DMS114 treated with DMSO at 0.1 percent for 48 hours (cell line): ENCODE results near the gene IQCE.
"Not testable (repeated sequence)": the region's sequence is repeated elsewhere in the genome, so short reads cannot be mapped to it uniquely, and the experiment has no call there.

Source experiments
- DNase-seq: peaks from one replicate; lab custom pipeline; 2025; ENCODE audit not compliant: unreplicated experiment; lab: John Stamatoyannopoulos, UW

IQCE gene

GRCh38 chr7:2575733-2576340 lies 17.1 kb downstream of the IQCE start:
- no peak for DNase-seq

- DNase-seq, result no peak
These were observed 18.1 kb downstream of the IQCE start for GRCh38 chr7:2576742-2577491.

GRCh38 chr7:2577914-2578680 lies 19.3 kb downstream of the IQCE start:
- no peak for DNase-seq

GRCh38 chr7:2580636-2581035 lies 21.9 kb downstream of the IQCE start:
- DNase-seq, result no peak

- DNase-seq, result no peak
These were observed 23.4 kb downstream of the IQCE start for GRCh38 chr7:2582006-2582735.

GRCh38 chr7:2583798-2584580 lies 25.2 kb downstream of the IQCE start:
- DNase-seq, result no peak

- no peak for DNase-seq
These were observed 26.7 kb downstream of the IQCE start for GRCh38 chr7:2585446-2585845.

GRCh38 chr7:2586326-2587020 lies 27.7 kb downstream of the IQCE start:
- DNase-seq, result no peak

- no peak for DNase-seq
These were observed 28.4 kb downstream of the IQCE start for GRCh38 chr7:2587134-2587533.

- no peak for DNase-seq
These were observed 29.0 kb downstream of the IQCE start for GRCh38 chr7:2587778-2588177.

GRCh38 chr7:2589341-2589740 lies 30.6 kb downstream of the IQCE start:
- no peak for DNase-seq

GRCh38 chr7:2589941-2590340 lies 31.2 kb downstream of the IQCE start:
- DNase-seq, result not testable (repeated sequence)

GRCh38 chr7:2592375-2592865 lies 33.6 kb downstream of the IQCE start:
- DNase-seq, result no peak

- DNase-seq, result no peak
These were observed 34.4 kb downstream of the IQCE start for GRCh38 chr7:2593036-2593727.

GRCh38 chr7:2594599-2594998 lies 35.8 kb downstream of the IQCE start:
- no peak for DNase-seq

GRCh38 chr7:2595258-2595860 lies 36.6 kb downstream of the IQCE start:
- DNase-seq, result no peak

GRCh38 chr7:2596464-2597272 lies 37.9 kb downstream of the IQCE start:
- DNase-seq, result no peak

- DNase-seq, result no peak
These were observed 38.5 kb downstream of the IQCE start for GRCh38 chr7:2597273-2597640.
